ENCODE measurements around the gene TNIK.

DNA sequence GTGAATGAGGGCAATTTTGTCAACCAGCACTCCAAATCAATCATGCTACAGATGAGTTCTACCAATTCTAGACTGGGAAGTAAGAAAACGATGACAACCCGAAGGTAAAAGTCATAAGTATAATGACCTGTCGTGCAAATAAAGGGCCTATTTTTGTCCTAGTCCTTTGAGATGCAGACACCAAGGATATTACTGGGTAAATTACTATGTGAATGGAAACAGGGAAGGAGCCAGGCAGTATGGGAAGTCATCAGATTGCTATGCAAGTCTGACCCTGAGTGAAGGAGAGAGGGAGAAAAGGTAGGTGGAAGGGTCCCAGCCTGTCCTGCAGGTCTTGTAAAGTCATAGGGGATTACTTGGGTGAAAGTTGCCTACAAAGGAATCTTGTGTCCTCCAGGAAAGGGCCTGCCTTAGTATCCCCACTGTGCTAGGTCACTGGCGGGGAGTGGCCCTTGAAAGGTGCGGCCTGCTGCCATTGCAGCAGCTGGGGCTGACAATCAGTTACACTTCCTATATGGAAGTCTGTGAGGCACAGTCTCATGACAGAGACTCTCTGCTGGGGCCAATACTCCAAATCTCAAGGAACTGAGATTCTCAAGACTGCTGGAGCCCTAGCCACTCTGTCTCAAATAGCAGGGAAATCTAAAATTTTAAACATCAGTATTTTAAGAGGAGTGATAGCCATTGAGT is 283.8 kb downstream of the TNIK start:
- TF ChIP-seq CTCF (IDR thresholded peaks at IDR 0.05; ENCODE audit: low read depth, low read length) (no peak), EZH2phosphoT487 (IDR thresholded peaks at IDR 0.05; ENCODE audit: low read depth) (no peak)
